B cell (primary cell): ENCODE results near the gene INTS15. TPM values are rescaled to one million over a fixed set of nuclear protein-coding genes. Genes with fewer than 3 reads are reported as not detected.

Experiments used
- ATAC-seq: fragments of 200-7000 bp; cut with Tn5 transposase; one replicate; pipeline ENCODE4 v1.10.0; 2021; ENCODE audit warnings: low read depth, mild to moderate bottlenecking, moderate number of reproducible peaks, moderate library complexity
- CTCF ChIA-PET: fragments of 350-600 bp; sonication (Branson Sonifier 250); formaldehyde crosslinking; loops from one replicate; lab custom pipeline; 2021; ENCODE audit warnings: antibody characterized with exemption, inconsistent platforms; lab: Charles Lee
- POLR2A ChIA-PET: fragments of 350-600 bp; sonication (Branson Sonifier 250); formaldehyde crosslinking; loops from one replicate; lab custom pipeline; 2021; ENCODE audit warnings: antibody characterized with exemption; lab: Charles Lee
- DNase-seq: peaks from one replicate; pipeline ENCODE4 v3.0.0; 2013
- H2AFZ ChIP-seq: 2 replicates; pipeline ENCODE4 v1.6.1; 2012; ENCODE audit warnings: mild to moderate bottlenecking, low read depth, low read length; ENCODE audit not compliant: insufficient read depth, poor library complexity, severe bottlenecking
- H3K27ac ChIP-seq, 2 donors: 1 replicate in 1 of 2; 2 replicates in 1 of 2; pipeline ENCODE4 v1.5.1; 2012 to 2013; ENCODE audit warnings: low read length in 2 of 2, mild to moderate bottlenecking in 2 of 2, moderate library complexity in 1 of 2
- H3K27me3 ChIP-seq, 4 experiments: fragments of 200-600 bp in 1 of 4; sonication (generic) in 1 of 4; replicated peaks in 1 of 4; 1 replicate in 2 of 4; 2 replicates in 2 of 4; pipeline versions ENCODE4 v1.6.1 to v1.7.0; 2013 to 2016; ENCODE audit warnings: low read length in 3 of 4, mild to moderate bottlenecking in 2 of 4, mixed read lengths in 1 of 4, moderate library complexity in 1 of 4; ENCODE audit not compliant: insufficient read depth in 4 of 4, control insufficient read depth in 3 of 4; ENCODE audit errors: control extremely low read depth in 1 of 4
- H3K36me3 ChIP-seq, 2 experiments: replicated peaks in 1 of 2; 1 replicate in 1 of 2; 2 replicates in 1 of 2; pipeline versions ENCODE4 v1.6.1 to v1.7.1; 2013; ENCODE audit warnings: low read length in 1 of 2; ENCODE audit not compliant: insufficient read depth in 2 of 2, control insufficient read depth in 1 of 2; ENCODE audit errors: control extremely low read depth in 1 of 2, extremely low read depth in 1 of 2
- H3K4me1 ChIP-seq, 2 donors: fragments of 200-600 bp in 1 of 2; sonication (generic) in 1 of 2; 1 replicate in 1 of 2; 2 replicates in 1 of 2; pipeline versions ENCODE4 v1.5.1 to v1.6.1; 2013 to 2017; ENCODE audit warnings: low read length in 2 of 2; ENCODE audit not compliant: control insufficient read depth in 2 of 2, insufficient read depth in 2 of 2
- H3K4me2 ChIP-seq: replicated peaks from 2 replicates; pipeline ENCODE3; 2012; ENCODE audit warnings: mild to moderate bottlenecking, low read depth, low read length; ENCODE audit not compliant: poor library complexity, severe bottlenecking
- H3K4me3 ChIP-seq, 5 experiments: fragments of 200-600 bp in 1 of 5; sonication (generic) in 1 of 5; 1 replicate in 3 of 5; 2 replicates in 2 of 5; pipeline versions ENCODE4 v1.5.1 to v1.7.0; 2011 to 2016; ENCODE audit warnings: low read length in 4 of 5, mild to moderate bottlenecking in 4 of 5, low read depth in 2 of 5, control low read depth in 1 of 5, moderate library complexity in 1 of 5; ENCODE audit not compliant: insufficient read depth in 1 of 5; ENCODE audit errors: control extremely low read depth in 1 of 5, extremely low read depth in 1 of 5
- H3K79me2 ChIP-seq: fragments of 200-600 bp; sonication (generic); one replicate; pipeline ENCODE4 v1.6.0; 2016; ENCODE audit warnings: low read length; ENCODE audit not compliant: control insufficient read depth, insufficient read depth
- H3K9ac ChIP-seq: fragments of 200-600 bp; sonication (generic); 2 replicates; pipeline ENCODE4 v1.6.1; 2017; ENCODE audit warnings: mild to moderate bottlenecking, low read length, moderate library complexity
- H3K9me3 ChIP-seq, 3 donors: one replicate each; pipeline versions ENCODE4 v1.6.1 to v1.7.1; 2013; ENCODE audit warnings: low read length in 2 of 3; ENCODE audit not compliant: control insufficient read depth in 2 of 3, insufficient read depth in 1 of 3; ENCODE audit errors: control extremely low read depth in 1 of 3
- H4K20me1 ChIP-seq: 2 replicates; pipeline ENCODE4 v1.6.0; 2012; ENCODE audit warnings: mild to moderate bottlenecking, low read length; ENCODE audit not compliant: insufficient read depth, control insufficient read depth, poor library complexity, severe bottlenecking
- H3K27ac Mint-ChIP-seq: one replicate; pipeline ENCODE4 v1.8.0; 2021; ENCODE audit warnings: mixed read lengths
- H3K27me3 Mint-ChIP-seq: one replicate; pipeline ENCODE4 v1.8.0; 2021; ENCODE audit warnings: mixed read lengths
- H3K4me1 Mint-ChIP-seq: one replicate; pipeline ENCODE4 v1.8.0; 2021; ENCODE audit warnings: mixed read lengths
- H3K4me3 Mint-ChIP-seq: one replicate; pipeline ENCODE4 v1.8.0; 2021; ENCODE audit warnings: mixed read lengths
- H3K9me3 Mint-ChIP-seq: one replicate; pipeline ENCODE4 v1.8.0; 2022; ENCODE audit warnings: mixed read lengths; ENCODE audit not compliant: insufficient read depth
- EZH2 ChIP-seq: IDR thresholded peaks from 2 replicates; pipeline ENCODE4 v1.6.1; 2012; ENCODE audit warnings: borderline replicate concordance, low read depth, mild to moderate bottlenecking, moderate library complexity, low read length; ENCODE audit not compliant: insufficient read depth, poor library complexity, severe bottlenecking
- WGBS: methylation state at CpG from one replicate; pipeline ENCODE4 v1.1.5; 2013; ENCODE audit warnings: missing lambda C conversion rate; ENCODE audit not compliant: insufficient coverage; 5-methylcytosine and 5-hydroxymethylcytosine counted together
- intact Hi-C: fragments of 100-400 bp; cut with micrococcal nuclease; formaldehyde crosslinking; loops from one replicate; pipeline ENCODE4 v1.10.0; 2022
- polyA plus RNA-seq: library from polyadenylated mRNA; depleted of rRNA; stranded (reverse); fragments of >200 nt; gene quantifications from 2 replicates; pipeline ENCODE4 v1.2.3, GENCODE V29; 2012
- total RNA-seq, 2 donors: library from RNA; stranded (reverse); fragments of 120-200 nt in 1 of 2; gene quantifications; 1 replicate in 1 of 2; 2 replicates in 1 of 2; pipeline versions ENCODE4 v1.2.3 to v1.2.4, GENCODE V29; 2013 to 2022
- TF ChIP-seq, protein P1 (sequence below): fragments of 200-600 bp; IDR thresholded peaks from one replicate; pipeline ENCODE4 v1.8.0; 2022; ENCODE audit warnings: antibody characterized with exemption, mild to moderate bottlenecking

INTS15 gene
- total and polyA plus RNA-seq, 2 donors (not counting 1 experiment from before 2014, with no cell fraction given) = 57.1 to 63.2 TPM

DNA sequence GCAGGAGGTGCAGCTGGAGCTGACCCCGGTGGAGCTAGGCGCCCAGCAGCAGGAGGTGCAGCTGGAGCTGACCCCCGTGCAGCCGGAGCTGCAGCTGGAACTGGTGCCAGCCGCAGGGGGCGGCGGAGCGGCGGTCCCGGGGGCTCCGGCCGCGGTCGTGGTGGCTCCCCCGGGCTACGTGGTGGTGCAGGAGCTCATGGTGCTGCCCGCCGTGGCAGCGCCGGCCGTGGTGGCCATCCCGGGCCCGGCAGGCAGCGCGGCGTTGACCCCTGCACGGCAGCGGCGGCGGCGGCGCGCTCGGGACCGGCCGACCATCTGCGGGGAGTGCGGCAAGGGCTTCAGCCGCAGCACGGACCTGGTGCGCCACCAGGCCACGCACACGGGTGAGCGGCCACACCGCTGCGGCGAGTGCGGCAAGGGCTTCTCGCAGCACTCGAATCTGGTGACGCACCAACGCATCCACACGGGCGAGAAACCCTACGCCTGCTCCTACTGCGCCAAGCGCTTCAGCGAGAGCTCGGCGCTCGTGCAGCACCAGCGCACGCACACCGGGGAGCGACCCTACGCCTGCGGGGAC, 32.4 kb downstream of the INTS15 start:
- no peak overlapping the region for H3K4me3 ChIP-seq
- ChIA-PET CTCF (interaction anchor here (0.7 to 1.5 kb wide), 3 partner anchors 29 to 33 kb away, joined by 3 read pairs; partner anchors contain the start of gene INTS15), POLR2A (no interaction called here)
- no peaks in the 10 kb centered on the region for H4K20me1 ChIP-seq
- no peak overlapping the region for H3K27ac Mint-ChIP-seq
- no peak overlapping the region for H2AFZ ChIP-seq
- H3K4me3 Mint-ChIP-seq = no peak overlapping the region
- no peaks in the 10 kb centered on the region for H3K9me3 Mint-ChIP-seq
- H3K9ac ChIP-seq = no peak overlapping the region
- no peaks in the 10 kb centered on the region for H3K27me3 Mint-ChIP-seq
- H3K27me3 ChIP-seq = no peaks in the 10 kb centered on the region
- intact Hi-C loops = no loop called here
- H3K27ac ChIP-seq = no peak overlapping the region
- peaks cover 4% of the 10 kb centered on the region for H3K79me2 ChIP-seq
- H3K4me2 ChIP-seq = peak overlapping the region; percentile 56
- TF ChIP-seq EZH2 = no peak
- TF ChIP-seq, protein P1, sequence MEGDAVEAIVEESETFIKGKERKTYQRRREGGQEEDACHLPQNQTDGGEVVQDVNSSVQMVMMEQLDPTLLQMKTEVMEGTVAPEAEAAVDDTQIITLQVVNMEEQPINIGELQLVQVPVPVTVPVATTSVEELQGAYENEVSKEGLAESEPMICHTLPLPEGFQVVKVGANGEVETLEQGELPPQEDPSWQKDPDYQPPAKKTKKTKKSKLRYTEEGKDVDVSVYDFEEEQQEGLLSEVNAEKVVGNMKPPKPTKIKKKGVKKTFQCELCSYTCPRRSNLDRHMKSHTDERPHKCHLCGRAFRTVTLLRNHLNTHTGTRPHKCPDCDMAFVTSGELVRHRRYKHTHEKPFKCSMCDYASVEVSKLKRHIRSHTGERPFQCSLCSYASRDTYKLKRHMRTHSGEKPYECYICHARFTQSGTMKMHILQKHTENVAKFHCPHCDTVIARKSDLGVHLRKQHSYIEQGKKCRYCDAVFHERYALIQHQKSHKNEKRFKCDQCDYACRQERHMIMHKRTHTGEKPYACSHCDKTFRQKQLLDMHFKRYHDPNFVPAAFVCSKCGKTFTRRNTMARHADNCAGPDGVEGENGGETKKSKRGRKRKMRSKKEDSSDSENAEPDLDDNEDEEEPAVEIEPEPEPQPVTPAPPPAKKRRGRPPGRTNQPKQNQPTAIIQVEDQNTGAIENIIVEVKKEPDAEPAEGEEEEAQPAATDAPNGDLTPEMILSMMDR = no peak
- no peaks in the 10 kb centered on the region for H3K36me3 ChIP-seq
- ATAC-seq (no peak), DNase-seq (no peak)
- peaks cover 23 to 44% of the 10 kb centered on the region in 2 donors for H3K4me1 ChIP-seq
- H3K4me1 Mint-ChIP-seq = peaks cover 41% of the 10 kb centered on the region
- 98% methylated on average over 66 of the region's 67 CpGs for WGBS
- peaks cover 0 to 7% (median 0%) of the 10 kb centered on the region in 3 donors for H3K9me3 ChIP-seq

DNA sequence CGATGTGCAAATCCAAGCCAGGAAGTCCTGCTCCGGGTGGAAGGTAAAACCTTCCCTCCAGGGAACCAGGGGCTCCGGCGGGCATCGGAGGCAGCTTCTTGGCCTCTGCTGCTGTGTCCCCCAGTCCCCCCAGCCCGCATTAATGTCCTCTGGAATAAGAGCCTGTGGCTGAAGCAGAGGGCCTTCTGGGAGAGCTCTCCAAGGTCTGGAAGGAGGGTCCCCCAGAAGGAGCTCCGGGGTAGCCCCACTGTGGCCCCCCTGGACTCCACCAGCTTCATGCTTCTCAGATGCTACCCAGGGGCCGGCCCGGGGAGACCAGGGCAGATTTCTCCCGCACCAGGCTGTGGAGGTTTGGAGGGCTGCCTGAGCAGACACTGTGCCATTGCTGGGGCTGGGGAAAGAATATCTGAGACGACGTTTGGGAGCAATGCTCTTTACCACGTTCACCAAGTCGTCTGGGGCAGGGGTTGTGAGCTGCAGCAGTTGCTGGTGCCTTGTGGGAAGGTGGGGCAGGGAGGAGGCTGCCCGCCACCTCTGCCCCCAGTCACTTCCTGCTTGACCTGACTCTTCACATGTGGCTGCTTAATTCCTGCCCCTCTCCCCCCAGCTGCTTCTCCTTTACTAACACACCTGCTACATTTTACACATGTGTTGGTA, 33.9 kb downstream of the INTS15 start:
- peak; percentile 83 for ATAC-seq
- peak overlapping the region; percentile 57 for H3K4me3 Mint-ChIP-seq
- Histone ChIP-seq H3K36me3 (no peaks in the 10 kb centered on the region), H3K4me3 (peak overlapping the region in 1 of 5 experiments; percentile 30), H3K27me3 (no peaks in the 10 kb centered on the region), H2AFZ (peak overlapping the region; percentile 52), H3K9me3 (peaks cover 0 to 7% (median 0%) of the 10 kb centered on the region in 3 donors), H3K4me2 (peak overlapping the region; percentile 70), H4K20me1 (no peaks in the 10 kb centered on the region), H3K4me1 (peaks cover 23 to 44% of the 10 kb centered on the region in 2 donors), H3K79me2 (peaks cover 4% of the 10 kb centered on the region), H3K9ac (peak overlapping the region; percentile 13), H3K27ac (peak overlapping the region; percentile 51 to 77)
- H3K4me1 Mint-ChIP-seq = peaks cover 37% of the 10 kb centered on the region
- no peaks in the 10 kb centered on the region for H3K27me3 Mint-ChIP-seq
- ChIA-PET CTCF (no interaction called here), POLR2A (no interaction called here)
- 71% methylated on average over 14 of the region's 15 CpGs for WGBS
- peak overlapping the region; percentile 17 for H3K27ac Mint-ChIP-seq
- DNase-seq = peak; percentile 59
- TF ChIP-seq, protein P1 = no peak
- TF ChIP-seq EZH2 = no peak
- intact Hi-C loops = no loop called here
- H3K9me3 Mint-ChIP-seq = no peaks in the 10 kb centered on the region
